ENCODE results near the gene SNRPD3.
"Not testable (repeated sequence)": the region's sequence is repeated elsewhere in the genome, so short reads cannot be mapped to it uniquely, and the experiment has no call there.

The SNRPD3 gene

GRCh38 chr22:24593559-24593835, 37.7 kb downstream of the SNRPD3 start:
- DNase-seq = not testable (repeated sequence)

GRCh38 chr22:24593836-24594568, 38.2 kb downstream of the SNRPD3 start:
- no peak for DNase-seq

DNA sequence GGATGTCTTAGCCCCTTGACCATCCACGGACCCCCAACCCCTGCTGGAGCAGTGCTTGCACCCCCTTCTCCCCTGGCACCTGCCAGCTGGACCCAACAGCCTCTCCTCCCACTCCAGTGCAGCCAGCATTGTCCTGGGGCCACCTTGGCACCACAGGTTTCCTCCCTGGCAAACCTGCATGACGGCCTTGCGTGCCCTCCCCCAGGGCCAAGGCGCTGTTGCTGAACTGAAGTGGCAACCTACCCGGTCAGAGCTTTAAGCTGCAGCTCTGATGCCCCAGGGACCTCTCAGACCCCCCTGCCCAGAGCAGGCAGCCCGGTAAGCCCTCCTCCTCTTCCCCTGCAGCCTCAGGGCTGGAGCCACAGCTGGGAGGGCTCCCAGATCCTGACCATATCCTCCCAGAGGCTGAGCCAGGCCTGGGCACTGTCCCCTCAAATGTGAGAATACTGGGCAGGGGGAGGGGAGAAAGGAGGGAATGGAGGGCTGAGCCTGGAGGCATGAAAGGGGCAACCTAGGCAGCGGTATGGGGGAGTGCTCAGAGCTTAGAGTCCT, 38.8 kb downstream of the SNRPD3 start:
- DNase-seq = no peak

- no peak for DNase-seq
Measured at GRCh38 chr22:24595228-24595627, 39.4 kb downstream of the SNRPD3 start.

- no peak for DNase-seq
Measured at GRCh38 chr22:24595863-24596262, 40.1 kb downstream of the SNRPD3 start.

DNA sequence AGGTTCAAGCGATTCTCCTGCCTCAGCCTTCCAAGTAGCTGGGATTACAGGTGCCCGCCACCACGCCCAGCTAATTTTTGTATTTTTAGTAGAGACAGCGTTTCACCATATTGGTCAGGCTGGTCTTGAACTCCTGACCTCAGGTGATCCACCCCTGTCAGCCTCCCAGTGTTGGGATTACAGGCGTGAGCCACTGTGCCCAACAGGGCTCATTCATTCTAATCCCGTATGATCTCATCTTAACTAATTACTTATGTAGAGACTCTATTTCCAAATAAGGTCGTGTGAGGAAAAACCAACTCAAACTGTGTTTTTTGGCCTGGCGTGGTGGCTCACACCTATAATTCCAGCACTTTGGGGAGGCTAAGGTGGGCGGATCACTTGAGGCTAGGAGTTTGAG, 41.3 kb downstream of the SNRPD3 start:
- not testable (repeated sequence) for DNase-seq

DNA sequence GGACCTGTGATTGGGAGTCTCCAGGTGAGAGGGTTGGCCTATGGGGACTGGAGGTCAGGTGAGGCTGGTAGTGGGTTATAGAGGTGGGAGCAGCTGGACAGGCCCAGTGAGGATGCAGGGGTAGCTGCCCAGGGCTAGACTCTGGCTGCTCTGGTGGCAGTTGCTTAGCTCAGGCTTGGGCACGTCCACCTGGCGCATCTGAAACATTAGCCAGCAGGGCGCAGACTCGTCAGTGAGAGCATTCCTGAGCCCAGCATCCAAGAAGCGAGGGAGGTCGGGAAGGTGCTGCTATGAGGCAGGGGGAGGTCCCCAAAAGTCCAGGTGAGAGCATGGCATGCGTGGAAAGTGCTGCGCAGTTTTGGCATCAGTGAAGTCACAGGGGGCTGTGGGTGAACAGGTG, 43.7 kb downstream of the SNRPD3 start:
- DNase-seq = no peak

GRCh38 chr22:24599958-24600715, 44.3 kb downstream of the SNRPD3 start:
- not testable (repeated sequence) for DNase-seq

- DNase-seq = no peak
Measured at GRCh38 chr22:24601217-24602104, 45.7 kb downstream of the SNRPD3 start.

DNA sequence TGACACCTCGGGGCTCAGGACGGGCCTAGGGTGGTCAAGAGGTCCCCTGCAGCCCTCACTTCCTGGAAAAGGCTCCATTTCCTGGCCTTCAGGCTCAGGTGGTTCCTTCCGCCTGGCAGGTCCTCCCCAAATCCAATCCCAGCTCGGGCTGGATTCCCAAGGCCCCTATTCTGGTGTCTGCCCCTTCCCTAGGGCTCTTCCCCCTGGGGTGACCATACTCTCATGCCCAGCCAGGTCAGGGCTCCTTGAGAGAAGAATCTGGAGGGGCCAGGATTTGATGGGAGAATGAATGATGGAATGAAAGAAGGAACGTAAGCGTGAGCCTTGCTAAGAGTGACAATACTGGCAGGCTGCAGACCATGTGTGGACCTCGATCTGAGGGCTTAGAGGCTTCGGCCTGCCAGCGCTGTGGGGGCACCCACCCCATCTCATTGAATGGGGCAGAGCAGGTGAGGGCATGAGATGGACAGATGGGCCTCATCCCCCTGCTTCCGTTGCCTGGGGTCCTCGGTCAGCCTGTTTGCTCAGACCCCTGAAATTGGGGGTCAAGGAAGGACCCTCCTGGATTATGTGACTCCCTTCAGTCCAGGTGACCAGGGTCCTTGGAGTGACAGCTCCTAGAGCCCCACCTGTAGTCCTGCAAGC, 46.4 kb downstream of the SNRPD3 start:
- not testable (repeated sequence) for DNase-seq

- not testable (repeated sequence) for DNase-seq
Measured at GRCh38 chr22:24602847-24603769, 47.3 kb downstream of the SNRPD3 start, which contains the start of gene GGT1. GGT1 (plus strand) TSS chr22:24603193; CDS start chr22:24611082, 7,889 bp downstream.

DNA sequence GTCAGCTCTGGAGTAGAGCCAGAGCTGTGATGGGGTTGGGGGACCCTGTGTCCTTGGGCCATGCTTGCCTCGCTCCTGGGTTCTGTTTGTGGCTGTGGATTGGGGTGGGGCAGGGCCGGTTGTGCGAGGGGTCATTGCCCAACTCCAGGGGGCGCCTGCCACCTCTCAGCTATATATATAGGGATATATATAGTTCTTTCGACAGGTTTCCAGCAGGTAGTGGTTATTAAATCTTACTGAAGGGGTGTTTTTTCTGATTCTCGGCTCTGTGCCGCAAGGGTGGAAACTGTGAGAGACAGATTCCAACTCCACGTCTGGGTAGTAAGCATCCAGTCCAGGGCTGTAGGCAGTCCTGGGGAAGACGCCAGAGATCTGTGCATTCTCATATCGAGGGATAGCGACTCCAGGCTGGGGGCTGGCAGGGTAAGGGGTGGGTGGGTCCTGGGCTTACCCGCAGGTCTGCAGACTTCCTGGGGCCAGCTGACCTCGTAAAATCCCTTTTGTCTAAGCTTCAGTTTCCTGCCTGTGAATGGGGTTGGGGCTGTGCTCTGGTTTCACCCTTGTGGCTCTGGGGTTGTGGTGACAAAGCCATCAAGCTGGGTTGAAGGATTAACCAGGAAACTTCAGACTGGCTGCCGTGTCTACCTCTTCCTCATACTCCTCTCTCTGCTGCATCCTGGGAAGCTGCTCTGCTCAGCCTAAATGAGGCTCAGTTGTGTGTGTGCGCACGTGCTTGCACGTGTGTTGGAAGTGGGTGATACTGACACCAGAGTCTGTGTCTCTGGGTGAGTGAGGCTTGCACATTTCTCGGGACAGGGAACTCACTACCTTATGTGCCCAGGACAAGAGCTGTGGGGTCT, 48.2 kb downstream of the SNRPD3 start:
- not testable (repeated sequence) for DNase-seq

- not testable (repeated sequence) for DNase-seq
Measured at GRCh38 chr22:24606340-24606739, 50.5 kb downstream of the SNRPD3 start.

- DNase-seq = peak; percentile 30
Measured at GRCh38 chr22:24607429-24607983, 51.7 kb downstream of the SNRPD3 start.

- DNase-seq = not testable (repeated sequence)
Measured at GRCh38 chr22:24608327-24608726, 52.5 kb downstream of the SNRPD3 start.

- DNase-seq = not testable (repeated sequence)
Measured at GRCh38 chr22:24609888-24610287, 54.1 kb downstream of the SNRPD3 start.

DNA sequence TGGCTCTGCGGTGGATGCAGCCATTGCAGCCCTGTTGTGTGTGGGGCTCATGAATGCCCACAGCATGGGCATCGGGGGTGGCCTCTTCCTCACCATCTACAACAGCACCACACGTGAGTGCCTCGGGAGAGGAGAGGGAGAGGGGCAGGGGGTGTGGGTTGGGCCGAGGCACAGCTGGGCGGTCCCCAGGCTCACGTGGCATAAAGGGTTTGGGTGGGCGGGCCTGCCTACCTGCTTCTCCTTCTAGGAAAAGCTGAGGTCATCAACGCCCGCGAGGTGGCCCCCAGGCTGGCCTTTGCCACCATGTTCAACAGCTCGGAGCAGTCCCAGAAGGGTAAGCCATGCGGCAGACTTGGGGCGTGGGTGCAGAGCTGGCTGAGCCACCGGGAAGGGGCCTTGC, 59.0 kb downstream of the SNRPD3 start:
- not testable (repeated sequence) for DNase-seq

GRCh38 chr22:24621244-24621643, 65.4 kb downstream of the SNRPD3 start:
- DNase-seq = not testable (repeated sequence)

DNA sequence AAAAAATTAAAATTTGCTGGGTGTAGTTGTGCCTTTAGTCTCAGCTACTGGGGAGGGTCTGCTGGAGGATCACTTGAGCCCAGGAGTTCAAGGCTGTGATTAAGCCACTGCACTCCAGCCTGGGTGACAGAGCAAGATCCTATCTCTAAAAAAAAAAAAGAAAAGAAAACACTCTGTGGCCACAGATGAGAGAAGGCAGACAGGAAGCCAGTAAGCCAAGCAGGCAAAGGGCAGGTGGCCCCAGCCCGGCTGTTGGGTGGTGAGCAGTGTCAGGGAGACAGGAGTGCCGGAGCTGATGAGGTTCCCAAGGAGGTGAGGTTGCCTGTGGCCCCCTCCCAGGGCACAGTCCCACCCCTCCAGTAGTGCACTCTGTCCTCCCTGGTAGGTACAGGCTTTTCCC, 66.8 kb downstream of the SNRPD3 start:
- not testable (repeated sequence) for DNase-seq

Measured in activated CD4-positive, alpha-beta T cell treated with anti-CD3 and anti-CD28 coated beads for 1 hour (primary cell).